HG03521 (cell line): Measurements from ENCODE around the gene TERF2IP.
A peak's percentile ranks its signal among the peaks of the same experiment; 100 is the strongest.

Experiments used
- ATAC-seq: cut with Tn5 transposase; IDR thresholded peaks from one replicate; pipeline ENCODE4 v1.9.1; 2021; ENCODE audit warnings: mild to moderate bottlenecking, moderate library complexity; ENCODE audit not compliant: unreplicated experiment

TERF2IP gene

GRCh38 chr16:75632857-75633256 is 14.7 kb upstream of the TERF2IP start:
- ATAC-seq: no peak

GRCh38 chr16:75635036-75635435 is 12.5 kb upstream of the TERF2IP start:
- no peak for ATAC-seq

- ATAC-seq: no peak
Observed at GRCh38 chr16:75640598-75640997, 7.0 kb upstream of the TERF2IP start.

- no peak for ATAC-seq
Observed at GRCh38 chr16:75644240-75645012, 3.1 kb upstream of the TERF2IP start.

DNA sequence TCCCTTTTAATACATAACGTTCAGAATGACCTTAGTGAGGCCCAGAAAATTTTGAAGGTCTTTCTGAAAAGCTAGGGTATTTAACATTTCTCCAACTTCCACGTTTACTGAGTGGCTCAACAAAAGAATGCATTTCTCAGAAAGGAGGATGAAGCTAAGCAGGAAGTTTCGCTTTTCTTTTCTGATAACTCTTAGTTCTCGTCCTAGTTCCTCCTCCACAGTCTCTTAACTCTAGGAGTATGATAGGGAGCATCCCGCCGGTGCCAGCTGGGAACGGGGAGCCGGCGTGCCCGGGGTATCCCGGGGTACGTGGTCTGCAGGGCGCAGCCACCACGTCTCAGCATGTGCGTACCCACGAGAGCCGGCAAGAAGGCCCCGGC is 471 bp upstream of the TERF2IP start:
- ATAC-seq: no peak

- peak; percentile 38 for ATAC-seq
Observed at GRCh38 chr16:75648265-75649076, 898 bp downstream of the TERF2IP start.

- no peak for ATAC-seq
Observed at GRCh38 chr16:75653922-75654321, 6.3 kb downstream of the TERF2IP start.

- no peak for ATAC-seq
Observed at GRCh38 chr16:75658175-75658574, 10.6 kb downstream of the TERF2IP start.

DNA sequence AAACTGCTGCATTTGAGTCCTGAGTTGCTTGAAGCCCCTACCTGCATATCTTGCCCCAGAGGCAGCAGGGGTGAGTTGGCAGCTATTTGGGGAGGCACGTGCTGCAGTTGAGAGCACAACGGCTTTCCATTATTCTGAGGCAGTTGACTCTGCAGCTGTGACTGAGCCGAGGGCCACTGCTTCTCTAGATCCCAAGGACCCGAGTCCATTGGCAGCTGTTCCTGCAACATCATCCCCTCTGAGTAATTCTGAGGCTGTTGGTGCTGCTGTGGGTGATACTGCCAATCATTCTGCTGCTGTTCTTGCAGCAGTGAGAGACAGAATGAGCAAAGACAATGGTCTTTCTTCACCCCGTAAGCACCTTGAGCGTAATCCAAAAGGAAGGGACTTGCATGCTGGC is 12.7 kb downstream of the TERF2IP start:
- no peak for ATAC-seq

DNA sequence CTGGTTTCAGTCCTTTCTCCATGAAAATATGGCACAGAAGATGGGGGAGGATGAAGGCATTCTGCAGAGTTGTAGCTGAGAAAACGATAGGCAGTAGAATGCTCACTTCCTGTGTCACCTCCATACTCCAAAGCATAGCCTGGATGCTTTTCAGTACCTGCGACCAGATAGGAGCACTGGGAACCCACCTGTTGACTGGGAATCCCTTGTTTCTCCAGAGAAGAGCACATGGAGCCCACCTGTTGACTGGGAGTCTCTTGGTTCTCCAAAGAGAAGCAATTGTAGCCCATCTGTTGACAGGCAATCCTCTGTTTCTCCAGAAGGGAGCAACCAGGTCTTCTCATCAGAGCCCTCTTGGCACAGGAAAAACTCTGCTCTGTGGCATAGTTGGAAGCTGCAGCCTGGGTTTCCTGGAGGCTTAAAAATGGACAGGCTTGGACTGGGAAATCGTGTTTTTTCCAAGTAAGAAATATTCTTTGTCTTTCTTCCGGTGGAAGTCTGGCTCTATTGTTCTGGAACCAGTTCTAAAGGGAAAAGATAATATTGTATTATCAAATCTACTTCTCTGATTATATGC is 13.2 kb downstream of the TERF2IP start:
- no peak for ATAC-seq

- no peak for ATAC-seq
Observed at GRCh38 chr16:75667503-75667902, 19.9 kb downstream of the TERF2IP start.

GRCh38 chr16:75676909-75677308 is 29.3 kb downstream of the TERF2IP start, which contains the start of gene CPHXL2:
CPHXL2 (minus strand) TSS chr16:75677009; CDS start chr16:75676999, 10 bp downstream.
- no peak for ATAC-seq

- no peak for ATAC-seq
Observed at GRCh38 chr16:75679366-75679765, 31.8 kb downstream of the TERF2IP start.

DNA sequence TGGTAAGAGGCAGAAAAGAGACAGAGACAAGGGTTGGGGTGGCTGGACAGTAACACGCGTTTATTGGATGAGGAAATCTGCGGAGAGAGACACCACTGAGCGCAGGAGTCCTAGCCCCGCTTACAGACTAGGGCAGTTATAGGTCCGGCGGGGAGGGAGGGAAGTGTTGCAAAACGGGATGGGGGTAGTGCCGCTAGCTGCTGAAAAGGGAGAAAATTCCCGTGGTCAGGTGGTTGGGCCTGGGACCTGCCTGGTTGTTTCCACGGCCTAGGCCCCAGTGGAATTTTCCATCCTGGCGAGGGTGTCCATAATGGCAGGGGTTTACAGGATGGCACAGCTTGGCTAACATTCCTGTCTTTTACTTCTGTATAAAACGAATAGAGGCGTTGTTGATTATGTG is 34.7 kb downstream of the TERF2IP start:
- ATAC-seq: no peak

- no peak for ATAC-seq
Observed at GRCh38 chr16:75687361-75687760, 39.8 kb downstream of the TERF2IP start.

DNA sequence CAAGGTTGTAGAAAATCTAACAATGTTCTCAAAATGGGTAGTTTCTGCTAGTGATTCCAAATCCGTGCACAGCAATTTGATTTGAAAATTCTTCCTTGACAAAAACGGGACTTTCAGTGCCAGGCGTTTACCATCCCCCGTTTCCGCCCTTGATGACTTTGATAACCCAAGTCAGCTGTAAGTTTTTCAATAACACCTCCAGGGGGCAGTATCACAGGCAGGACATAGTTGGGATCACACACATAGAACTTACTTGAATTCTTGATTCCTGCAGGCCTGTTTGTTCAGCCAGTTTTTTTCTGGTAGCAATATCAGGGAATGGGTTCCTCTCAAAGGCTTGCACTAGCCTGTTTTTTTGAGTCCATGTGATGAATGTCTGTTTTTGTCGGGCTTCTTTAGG is 48.1 kb downstream of the TERF2IP start:
- ATAC-seq: no peak

GRCh38 chr16:75697571-75697970 is 50.0 kb downstream of the TERF2IP start:
- ATAC-seq: no peak

GRCh38 chr16:75701361-75701760 is 53.8 kb downstream of the TERF2IP start, which contains the start of gene DUXB:
DUXB (minus strand) TSS chr16:75701461; CDS start chr16:75701418, 43 bp downstream.
- no peak for ATAC-seq

GRCh38 chr16:75702242-75702641 is 54.7 kb downstream of the TERF2IP start:
- no peak for ATAC-seq

GRCh38 chr16:75703306-75703705 is 55.7 kb downstream of the TERF2IP start:
- ATAC-seq: no peak
